Liver (tissue), 3 donors: Measurements from ENCODE around the gene ZSCAN1.

Experiments used
- CTCF ChIP-seq: fragments of 150-350 bp; IDR thresholded peaks from 2 replicates; pipeline ENCODE4 v1.5.1; 2017; ENCODE audit warnings: improper control_type of control experiment, low read depth, low read length; ENCODE audit not compliant: missing input control
- EGR1 ChIP-seq, 2 donors: IDR thresholded peaks; 2 replicates each; pipeline ENCODE4 v1.6.1; 2016 to 2018; ENCODE audit warnings: antibody characterized with exemption in 2 of 2, low read depth in 2 of 2
- HNF4A ChIP-seq, 2 donors: conservative IDR thresholded peaks; 2 replicates each; pipeline ENCODE4 v1.6.1; 2016; ENCODE audit warnings: antibody characterized with exemption in 2 of 2, mild to moderate bottlenecking in 2 of 2
- MAX ChIP-seq: IDR thresholded peaks from 2 replicates; pipeline ENCODE4 v1.6.1; 2016; ENCODE audit warnings: antibody characterized with exemption
- RAD21 ChIP-seq, 2 donors: IDR thresholded peaks; 2 replicates each; pipeline ENCODE4 v1.6.1; 2016; ENCODE audit warnings: antibody characterized with exemption in 2 of 2, mild to moderate bottlenecking in 2 of 2
- REST ChIP-seq: IDR thresholded peaks from 2 replicates; pipeline ENCODE4 v1.6.1; 2016; ENCODE audit warnings: antibody characterized with exemption, mild to moderate bottlenecking
- TAF1 ChIP-seq: conservative IDR thresholded peaks from 2 replicates; pipeline ENCODE4 v1.6.1; 2016; ENCODE audit warnings: antibody characterized with exemption, mild to moderate bottlenecking
- YY1 ChIP-seq: IDR thresholded peaks from 2 replicates; pipeline ENCODE4 v1.6.1; 2016; ENCODE audit warnings: antibody characterized with exemption, mild to moderate bottlenecking
- ZBTB33 ChIP-seq: IDR thresholded peaks from 2 replicates; pipeline ENCODE4 v1.6.1; 2016; ENCODE audit warnings: antibody characterized with exemption
- donor health status: healthy.
- donor health status: healthy.

GRCh38 chr19:58058467-58058866 lies 24.6 kb downstream of the ZSCAN1 start:
- TF ChIP-seq HNF4A (conservative IDR thresholded peaks at IDR 0.05): no peak
- no peak for TF ChIP-seq CTCF
- no peak for TF ChIP-seq MAX
- no peak for TF ChIP-seq YY1
- no peak for TF ChIP-seq REST
- TF ChIP-seq EGR1 (IDR thresholded peaks at IDR 0.05; ENCODE audit: low read depth in 2 of 2): no peak
- no peak for TF ChIP-seq RAD21 (IDR thresholded peaks at IDR 0.05)
- no peak for TF ChIP-seq ZBTB33
- no peak for TF ChIP-seq TAF1
